GM11168 (cell line): Measurements from ENCODE around the gene COL2A1.

Experiments
- in situ Hi-C: fragments of 300-500 bp; cut with MboI; formaldehyde crosslinking; loops from one replicate; pipeline ENCODE4 v1.12.0; 2022; ENCODE audit warnings: low sequenced_read_pairs; ENCODE audit not compliant: unreplicated experiment

The COL2A1 gene

DNA sequence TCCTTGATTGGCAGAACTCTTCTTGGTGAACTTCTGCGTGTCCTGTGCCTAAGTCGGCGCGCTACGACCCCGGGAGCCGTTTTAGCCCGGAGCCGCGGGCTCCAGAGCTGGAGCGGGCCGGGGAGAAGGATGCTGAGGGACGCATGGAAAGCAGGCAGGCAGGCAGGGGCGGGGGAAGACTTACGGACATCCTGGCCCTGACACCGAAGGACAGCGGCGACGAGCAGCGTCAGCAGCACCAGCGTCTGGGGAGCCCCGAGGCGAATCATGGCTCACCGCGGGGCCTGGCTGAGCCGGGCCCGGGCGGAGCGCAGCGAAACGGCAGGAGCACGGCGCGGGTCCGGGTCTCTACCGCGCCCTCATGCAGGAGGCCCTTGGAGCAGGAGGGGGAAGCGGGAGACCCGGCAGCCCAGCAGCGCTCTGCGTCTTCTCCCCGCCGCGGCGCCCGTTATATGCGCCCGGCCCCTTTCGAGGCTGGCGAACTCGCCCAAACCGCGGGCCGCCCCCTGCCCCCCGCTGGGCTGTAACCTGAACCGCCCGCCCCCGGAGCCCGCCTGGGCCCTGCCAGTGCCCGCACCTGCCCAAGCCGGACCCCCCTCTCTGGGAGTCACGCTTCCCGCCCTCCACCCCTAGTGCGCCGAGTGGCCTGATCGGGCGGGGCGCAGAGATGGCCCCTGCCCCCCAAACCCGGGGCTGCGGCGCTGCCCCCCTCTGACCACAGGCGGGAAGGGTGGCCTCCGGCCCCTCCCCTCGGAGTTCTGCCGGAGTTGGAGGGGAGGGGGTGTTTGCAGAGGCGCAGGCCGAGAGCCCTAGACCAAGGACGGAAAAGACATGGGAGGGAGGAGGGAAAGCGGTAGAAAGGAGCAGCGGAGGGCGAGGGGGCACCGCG is at the start of gene COL2A1:
Gene COL2A1, minus strand, starts transcription at position 424 of the 889 bp plus-strand sequence. Its CDS starts 155 bp downstream, at position 269.
- in situ Hi-C loops = no loop called here

DNA sequence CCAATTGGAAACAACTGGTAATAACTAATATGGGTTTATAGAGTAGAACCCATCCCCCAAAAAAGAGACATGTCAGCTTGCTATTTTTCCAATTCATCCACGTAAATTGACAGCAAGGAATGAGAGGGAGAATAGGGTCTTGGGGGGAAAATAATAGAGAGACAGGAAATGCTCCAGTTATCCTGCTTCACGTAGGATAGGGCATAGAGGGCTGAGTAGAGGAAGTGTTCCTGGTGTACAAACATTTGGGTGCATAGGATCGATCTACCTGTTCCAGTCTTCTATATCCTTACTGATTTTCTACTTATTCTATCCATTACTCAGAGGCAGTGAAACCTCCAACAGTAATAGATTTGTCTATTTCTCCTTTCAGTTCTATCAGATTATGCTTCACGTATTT is 49.6 kb upstream of the COL2A1 start:
- in situ Hi-C loops = no loop called here

DNA sequence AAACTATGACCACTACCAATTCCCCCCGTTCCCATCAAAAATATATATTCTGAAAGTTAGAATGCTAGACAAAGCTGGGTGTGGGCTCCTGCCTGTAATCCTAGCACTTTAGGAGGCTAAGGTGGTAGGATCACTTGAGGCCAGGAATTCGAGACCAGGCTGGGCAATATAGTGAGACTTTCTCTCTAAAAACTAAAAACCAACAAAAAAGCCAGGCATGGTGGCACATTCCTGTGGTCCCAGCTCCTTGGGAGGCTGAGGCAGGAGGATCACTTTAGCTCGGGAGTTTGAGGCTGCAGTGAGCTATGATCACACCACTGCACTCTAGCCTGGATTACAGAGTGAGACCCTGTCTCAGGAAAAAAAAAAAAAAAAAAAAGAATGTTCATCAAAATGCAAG is 48.8 kb upstream of the COL2A1 start:
- in situ Hi-C loops = no loop called here

DNA sequence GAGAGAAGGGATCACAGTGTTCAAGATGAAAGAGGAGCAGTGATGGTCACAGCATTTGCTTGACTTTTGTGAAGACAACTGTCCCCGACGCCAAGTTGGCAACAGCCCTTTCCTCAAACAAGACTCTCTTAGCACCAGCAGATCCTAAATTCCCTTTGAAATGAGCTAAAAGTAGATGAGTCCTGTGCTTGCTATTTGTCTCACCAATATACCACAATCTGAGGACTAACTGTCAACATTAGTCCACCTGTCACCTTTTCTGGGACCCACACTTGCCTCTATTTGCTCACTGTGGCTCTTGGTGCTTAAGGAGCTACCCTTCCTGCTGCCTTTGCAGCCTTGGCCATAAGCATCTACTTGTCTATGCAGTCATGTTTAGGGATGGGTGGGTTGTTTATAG is 47.4 kb upstream of the COL2A1 start:
- in situ Hi-C loops = no loop called here

DNA sequence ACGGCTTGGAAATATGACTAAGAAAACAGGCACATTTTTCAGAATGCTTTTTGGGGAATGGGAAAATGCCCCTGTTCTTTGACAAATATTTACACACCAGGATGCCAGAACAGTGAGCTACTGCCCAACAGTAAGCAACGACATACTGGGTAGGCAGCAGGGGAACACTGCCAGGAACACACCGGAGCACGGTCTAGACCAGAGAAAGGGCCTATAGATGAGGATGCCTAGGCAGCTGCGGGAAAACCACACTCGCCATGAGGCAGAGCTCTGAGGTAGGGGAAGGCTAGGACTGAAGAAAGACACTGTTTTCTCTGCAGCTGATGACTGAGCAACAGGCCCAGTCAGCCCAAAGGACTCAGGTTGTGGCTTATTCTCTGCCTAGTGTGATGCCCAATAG is 45.9 kb upstream of the COL2A1 start:
- in situ Hi-C loops = no loop called here

DNA sequence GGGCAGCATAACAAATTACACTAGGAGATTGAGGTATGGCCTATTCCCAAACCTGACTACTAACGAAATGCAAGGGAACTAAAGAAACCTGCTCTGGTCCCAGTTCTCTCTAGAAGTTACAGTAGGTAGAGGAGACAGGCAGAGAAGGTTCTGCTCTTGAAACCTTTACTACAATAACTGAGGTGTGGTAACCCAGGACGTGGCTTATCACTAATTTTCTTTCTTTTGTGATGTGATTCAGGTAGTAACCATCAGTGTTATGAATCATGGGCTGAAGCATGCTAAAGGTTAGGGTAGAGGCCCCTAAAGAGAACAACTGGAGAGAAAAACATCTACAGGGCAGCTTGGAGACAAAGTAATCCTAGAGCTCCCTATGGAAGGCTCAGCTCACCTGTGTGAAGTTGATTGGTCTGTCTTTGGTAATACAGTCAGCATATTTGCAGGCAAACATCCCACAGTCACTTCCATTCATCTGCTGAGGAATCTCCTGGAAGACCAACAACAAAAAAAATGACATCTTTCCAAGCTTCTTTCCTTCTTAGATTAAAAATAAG is 41.8 kb upstream of the COL2A1 start:
- in situ Hi-C loops = no loop called here

DNA sequence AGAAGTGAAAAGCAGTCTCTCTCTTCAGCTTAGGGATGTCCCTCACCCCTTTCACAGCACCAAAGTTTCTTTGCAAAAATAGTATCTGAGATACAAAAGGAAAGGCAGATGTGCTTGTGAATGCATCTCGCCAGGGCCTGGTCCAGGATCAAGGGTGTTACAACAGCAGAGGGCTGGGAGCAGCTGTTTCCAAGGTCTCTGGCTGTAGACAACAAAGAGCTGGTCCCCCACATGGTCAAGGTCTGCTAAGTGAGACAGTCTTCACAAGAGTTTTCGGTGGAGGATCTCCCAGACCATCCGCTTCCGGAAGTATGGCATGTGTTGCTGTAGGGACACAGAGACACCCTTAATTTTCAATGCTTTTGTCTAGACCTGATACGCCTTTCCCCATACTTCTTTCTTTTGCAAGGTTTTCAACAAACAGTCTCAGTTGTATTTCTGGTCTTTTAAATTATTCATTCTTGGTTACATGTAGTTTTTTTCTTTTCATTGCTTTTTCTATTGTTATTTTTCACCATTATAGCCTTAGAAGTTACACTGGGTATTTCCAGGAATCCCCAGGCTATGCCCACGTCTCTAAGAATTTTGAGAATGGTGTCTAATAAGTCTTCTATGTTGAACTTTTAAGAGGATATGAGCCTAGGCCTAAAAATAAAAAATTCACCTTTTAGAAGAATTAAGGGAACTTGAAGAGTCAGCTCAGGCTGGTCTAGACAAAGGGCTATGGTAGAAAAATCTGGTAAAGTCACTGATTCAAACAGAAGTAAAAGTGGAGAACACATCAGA is 41.0 kb upstream of the COL2A1 start:
- in situ Hi-C loops = no loop called here

DNA sequence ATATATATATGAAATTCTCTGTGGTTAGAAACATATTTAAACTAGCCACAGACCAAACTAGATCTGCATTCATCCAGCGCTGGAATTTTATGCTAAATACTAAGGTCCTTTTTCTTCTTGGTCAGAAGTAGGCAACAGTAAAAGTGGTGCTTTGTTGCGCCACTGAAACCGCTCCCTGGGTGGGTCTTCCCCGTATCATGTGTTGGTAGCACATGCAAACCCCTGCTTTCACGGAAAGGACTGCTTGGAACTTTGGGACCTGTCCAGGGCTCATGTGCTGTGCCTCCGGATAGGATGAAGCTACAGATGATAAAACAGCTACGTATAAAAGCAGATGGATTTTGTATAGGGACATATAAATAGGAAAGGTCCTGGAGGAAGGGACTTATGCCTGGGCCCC is 40.1 kb upstream of the COL2A1 start:
- in situ Hi-C loops = no loop called here

DNA sequence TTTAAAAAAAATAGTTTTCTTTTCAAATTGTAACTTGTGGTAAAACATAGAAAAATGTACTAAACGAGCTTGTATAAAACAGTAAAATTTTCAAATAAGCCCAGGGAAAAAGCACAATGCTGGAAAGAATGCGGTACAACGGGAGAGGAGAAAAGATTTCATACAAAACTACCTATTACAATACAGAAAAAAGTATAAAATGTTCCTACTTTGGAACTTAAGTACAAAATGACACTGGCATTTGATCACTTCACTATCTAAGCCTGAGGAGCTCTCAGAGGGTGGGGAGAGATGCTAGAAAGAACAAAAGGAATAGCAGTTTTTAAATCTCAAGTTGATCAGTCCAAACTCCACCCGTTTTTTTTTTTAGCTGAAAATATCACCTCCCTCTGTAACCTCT is 39.5 kb upstream of the COL2A1 start:
- in situ Hi-C loops = no loop called here

DNA sequence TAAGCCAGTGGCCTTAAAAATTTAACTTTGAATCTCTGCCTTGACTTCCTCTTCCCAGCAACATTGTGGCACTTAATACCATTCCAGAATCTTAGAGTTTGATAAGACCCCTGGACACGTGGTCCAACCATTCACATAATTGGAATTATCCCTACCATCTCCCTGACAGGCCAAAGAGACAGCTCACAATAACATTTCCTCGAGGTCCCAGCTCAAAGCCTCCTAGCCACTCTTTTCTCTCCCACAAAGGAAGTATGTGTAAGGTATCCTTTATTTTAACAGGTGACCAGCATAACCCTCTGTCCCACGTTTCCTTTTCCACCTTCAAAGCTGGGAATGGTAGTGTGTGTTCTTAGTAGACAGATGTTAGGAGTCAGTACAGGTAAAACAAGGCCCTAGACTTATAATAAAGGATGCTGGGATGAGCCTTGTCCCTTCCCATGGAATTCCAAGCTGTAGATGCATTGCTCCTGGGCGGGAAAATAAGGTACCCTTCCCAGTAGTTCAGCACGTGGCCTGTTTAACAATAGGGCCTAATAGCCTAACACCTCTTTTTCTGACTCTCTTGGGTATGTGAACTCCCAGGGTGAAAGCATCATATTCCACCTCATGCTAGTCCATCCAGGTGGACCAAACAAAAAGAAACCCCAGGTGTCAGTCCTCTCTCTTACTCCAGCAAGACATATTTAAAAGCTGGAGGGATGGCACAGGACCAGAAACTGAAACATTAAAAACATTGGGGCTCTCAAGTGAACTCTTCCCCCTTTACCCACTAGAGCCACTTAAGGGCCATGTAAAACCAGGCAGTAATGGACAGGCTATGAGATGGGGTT is 37.5 kb upstream of the COL2A1 start:
- in situ Hi-C loops = no loop called here

DNA sequence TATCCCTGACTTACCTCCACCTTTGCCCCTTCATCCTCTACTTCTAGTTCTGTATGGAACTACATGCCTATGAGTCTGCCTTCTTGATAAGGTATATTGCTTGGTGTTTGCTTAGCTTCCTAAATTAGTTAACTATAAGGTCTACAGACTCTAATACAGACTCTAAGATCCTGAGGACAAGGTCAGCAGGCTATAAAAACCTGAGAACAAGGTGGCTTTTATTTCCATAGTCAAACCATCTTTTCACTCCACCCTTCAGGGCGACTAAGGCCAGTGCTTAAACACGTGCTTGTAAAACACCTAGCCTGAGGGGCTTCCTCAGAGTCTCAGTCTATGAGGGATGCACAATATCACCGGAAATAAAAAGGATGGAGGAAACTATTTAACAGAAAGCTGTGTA is 36.1 kb upstream of the COL2A1 start:
- in situ Hi-C loops = no loop called here

DNA sequence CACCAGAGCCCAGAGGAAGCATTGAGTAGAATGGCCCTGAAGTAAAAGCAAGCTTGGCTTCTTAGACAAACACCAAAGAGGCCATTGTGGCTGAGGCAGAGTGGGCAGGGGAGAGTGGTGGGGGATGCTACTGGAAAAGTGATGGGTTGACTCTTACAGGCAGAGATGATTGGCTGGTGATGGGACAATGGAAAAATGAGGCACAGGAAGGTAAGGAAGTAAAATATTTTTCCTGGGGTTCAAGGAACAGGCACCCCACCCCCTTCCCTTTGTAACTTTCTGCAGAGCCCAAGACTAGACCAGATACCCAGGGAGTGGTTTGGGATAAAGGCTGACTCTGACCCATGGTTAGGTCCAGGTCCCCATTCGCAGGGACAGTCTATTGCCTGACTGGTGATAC is 34.9 kb upstream of the COL2A1 start:
- in situ Hi-C loops = no loop called here

DNA sequence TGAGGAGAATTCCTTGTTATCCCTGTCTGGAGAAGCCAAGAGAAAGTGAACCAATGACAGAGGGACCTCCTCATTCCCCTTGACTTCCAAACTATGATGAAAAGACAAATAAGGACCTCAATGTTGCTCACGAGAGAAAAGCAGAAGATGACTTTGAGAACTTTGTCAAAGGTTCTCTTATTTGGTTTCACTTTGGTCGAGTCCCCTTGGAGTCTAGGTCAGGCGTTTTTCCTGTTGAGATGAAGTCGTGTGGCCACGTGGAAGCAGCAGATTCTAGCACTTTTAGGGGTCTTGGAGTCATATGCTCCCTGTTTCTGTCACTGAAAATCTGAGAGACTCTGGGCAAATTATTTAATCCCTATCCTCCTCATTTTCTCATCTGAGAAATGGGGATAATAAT is 33.8 kb upstream of the COL2A1 start:
- in situ Hi-C loops = no loop called here

DNA sequence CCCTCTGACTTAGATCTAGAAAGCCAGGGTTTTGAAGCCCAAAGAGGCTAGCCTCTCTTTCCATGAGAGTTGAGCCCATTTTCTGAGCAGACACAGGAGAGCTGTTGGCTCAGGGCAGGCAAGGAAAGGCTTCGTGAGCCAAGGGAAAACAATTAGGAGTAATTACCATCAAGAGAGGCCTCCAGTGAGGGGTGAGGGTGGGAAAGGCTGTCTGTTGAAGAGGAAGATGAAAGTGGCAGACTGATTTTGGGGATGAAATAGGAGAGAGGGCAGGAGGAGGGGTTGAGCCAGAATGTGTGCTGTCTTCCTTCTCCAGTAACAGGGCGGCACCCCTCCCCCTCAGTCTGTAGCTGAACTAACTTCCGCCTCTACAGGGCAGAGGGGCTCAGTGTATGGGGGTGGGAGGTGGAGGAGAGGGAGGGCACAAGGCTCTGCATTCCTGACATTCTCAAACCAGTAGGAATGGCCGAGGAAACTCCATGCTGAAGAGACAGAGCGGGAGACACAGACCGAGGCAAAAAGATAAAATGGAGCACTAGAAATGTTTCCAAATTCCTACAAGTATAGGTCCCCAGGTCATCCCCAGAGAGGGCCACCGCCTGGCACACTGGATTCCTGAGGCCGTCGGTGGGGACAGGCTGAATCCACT is 33.1 kb upstream of the COL2A1 start:
- in situ Hi-C loops = no loop called here

DNA sequence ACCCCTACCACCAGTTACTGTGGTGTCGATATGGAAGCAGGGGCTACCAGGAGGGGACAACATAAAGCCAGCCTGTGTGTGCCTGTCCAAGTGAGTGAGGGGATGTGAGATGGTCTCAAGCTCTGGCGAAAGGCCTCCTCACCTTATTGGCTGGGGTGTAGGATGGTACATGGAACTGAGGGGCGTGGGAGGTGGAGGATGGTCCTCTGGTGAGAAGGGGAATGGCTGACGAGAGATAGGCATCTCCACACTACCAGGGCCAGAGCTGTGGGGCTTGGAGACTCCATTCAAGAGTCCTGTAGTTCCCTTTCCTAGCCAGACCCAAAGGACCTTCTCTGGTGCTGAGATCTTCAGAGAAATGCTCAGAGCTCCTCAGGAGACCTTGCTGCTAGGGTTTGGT is 32.5 kb upstream of the COL2A1 start:
- in situ Hi-C loops = no loop called here

DNA sequence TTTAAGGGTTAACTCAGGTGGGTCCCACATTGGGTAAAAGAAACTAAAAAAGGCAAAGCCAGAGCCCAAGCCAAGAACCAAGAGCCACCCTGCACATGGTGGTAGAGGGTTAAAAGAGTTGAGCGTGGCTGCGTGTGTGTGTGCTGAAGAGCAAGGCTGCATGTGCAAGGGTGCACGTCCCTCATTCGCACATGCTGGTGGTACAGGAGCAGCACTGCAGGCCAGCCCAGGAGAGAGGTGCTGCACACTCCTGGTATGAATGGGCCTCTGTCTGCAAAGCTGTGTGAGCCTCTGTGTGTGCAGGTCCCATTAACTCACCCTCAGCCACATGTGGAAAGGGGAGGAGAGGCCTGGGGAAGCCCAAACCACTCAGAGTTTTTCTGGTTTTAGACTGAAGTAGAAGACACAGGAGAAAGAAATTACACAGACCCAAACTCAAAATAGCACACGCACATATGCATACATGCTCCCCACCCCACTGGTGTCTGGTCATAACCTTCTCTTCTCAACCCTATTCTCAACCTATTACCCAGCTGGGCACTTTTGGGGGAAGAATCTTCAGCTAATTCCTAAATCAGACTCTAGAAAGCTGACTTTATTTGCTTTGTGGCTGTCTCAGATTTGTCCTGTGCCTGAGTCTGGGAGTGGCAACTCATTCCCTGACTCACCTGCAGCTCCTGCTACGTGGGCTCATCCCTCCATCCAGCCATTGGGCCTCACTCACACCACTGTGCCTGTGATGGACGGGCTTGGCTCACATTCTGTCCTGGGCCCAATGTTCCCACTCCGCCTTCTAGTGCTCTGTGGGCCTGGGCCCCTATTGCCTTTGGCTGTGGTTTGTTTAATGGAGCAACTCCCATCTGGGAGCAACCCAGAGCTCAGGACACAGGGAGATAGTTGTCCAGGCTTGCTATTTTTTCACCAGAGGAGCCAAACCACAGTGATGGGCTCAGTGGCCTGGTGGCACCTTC is 30.8 kb upstream of the COL2A1 start:
- in situ Hi-C loops = no loop called here

DNA sequence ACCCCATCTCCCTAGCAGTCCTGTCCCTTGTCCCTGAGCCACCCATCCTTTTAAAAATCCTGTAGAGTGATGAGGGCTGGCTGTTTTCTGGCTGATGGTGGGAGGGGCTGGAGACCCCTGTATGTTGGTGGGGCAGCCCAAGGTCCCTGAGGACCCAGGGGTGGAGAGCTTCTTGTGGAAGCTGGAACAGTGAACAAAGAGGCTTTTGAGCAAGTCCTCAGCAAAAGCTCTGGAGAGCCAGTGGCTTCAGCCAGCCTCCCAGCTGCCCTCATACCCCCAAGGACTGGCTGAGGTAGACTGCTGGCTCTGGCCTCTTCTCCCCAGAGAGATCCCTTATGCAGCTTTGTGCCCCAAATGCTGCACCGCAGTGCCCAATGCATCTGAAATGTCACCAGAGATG is 29.2 kb upstream of the COL2A1 start:
- in situ Hi-C loops = no loop called here

DNA sequence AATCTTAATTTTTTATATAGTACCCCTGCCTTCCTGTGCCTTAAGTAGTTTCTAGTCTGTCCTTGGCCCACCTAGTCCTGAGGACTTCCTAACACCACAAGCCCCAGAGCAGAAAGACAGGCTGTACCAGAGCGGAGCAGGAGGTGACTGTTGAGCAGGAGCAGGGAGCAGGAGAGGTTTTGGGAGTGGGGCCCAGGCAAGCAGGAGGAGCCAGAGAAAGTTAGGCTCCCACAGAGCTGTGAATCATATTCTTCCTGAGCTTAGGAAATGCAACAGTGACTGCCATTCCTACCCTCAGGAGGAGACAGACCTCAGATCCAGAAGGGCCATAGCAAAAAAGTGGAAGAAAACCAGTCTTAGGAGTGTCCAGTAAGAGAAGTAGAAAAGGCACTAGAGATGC is 28.3 kb upstream of the COL2A1 start:
- in situ Hi-C loops = no loop called here
